ENCODE data around the gene FFAR1. TPM values are rescaled to one million over a fixed set of nuclear protein-coding genes. Genes with fewer than 3 reads are reported as not detected.

The FFAR1 gene
- total and polyA plus RNA-seq, 2 of the 8 experiments (the other 6 are each of a cell fraction or from before 2014, with no cell fraction given), result not detected

- Histone ChIP-seq H2BK5ac (ENCODE audit: low read depth, low read length) (no peak overlapping the region), H3K27me3 (replicated peaks in 1 of 4; ENCODE audit: control insufficient read depth in 3 of 4, extremely low read depth in 1 of 4, insufficient read depth in 3 of 4, low read length in 3 of 4) (peaks cover 0 to 2% (median 0%) of the 10 kb centered on the region in 4 experiments; a peak in 2 of 7 replicates), H3K79me1 (ENCODE audit: low read depth, low read length) (no peaks in the 10 kb centered on the region), H2BK20ac (ENCODE audit: low read length) (no peak overlapping the region), H3K4me3 (ENCODE audit: extremely low read depth in 1 of 4, insufficient read depth in 2 of 4, low read depth in 3 of 4, low read length in 4 of 4) (no peak overlapping the region), H3K27ac (ENCODE audit: low read depth, low read length) (no peak overlapping the region), H4K5ac (ENCODE audit: insufficient read length, low read depth, low read length) (no peak overlapping the region), H3K18ac (ENCODE audit: extremely low read depth, low read length) (no peak overlapping the region; the same call in 1 of the 2 replicates), H2BK12ac (ENCODE audit: low read depth, low read length) (no peak overlapping the region), H2AFZ (ENCODE audit: low read length) (no peak overlapping the region), H4K20me1 (replicated peaks in 1 of 2; ENCODE audit: control insufficient read depth in 1 of 2, insufficient read depth in 2 of 2, low read length in 2 of 2) (no peaks in the 10 kb centered on the region), H2BK15ac (ENCODE audit: low read length) (no peak overlapping the region), H3K23ac (ENCODE audit: insufficient read length) (no peak overlapping the region), H4K91ac (replicated peaks; ENCODE audit: insufficient read length, low read length) (no peak overlapping the region), H2AK5ac (ENCODE audit: low read depth, low read length) (no peak overlapping the region), H3K9ac (replicated peaks in 1 of 4; ENCODE audit: extremely low read depth in 1 of 4, low read depth in 3 of 4, low read length in 3 of 4) (no peak overlapping the region), H3K36me3 (ENCODE audit: control insufficient read depth in 2 of 4, insufficient read depth in 4 of 4, low read length in 3 of 4) (no peaks in the 10 kb centered on the region), H3K23me2 (ENCODE audit: low read depth, low read length) (no peaks in the 10 kb centered on the region), H2BK120ac (replicated peaks; ENCODE audit: low read depth, low read length) (no peak overlapping the region), H3K56ac (replicated peaks; ENCODE audit: insufficient read length, low read depth, low read length) (no peak overlapping the region), H3K4ac (replicated peaks; ENCODE audit: insufficient read length, low read depth, low read length) (no peak overlapping the region), H3K79me2 (ENCODE audit: control insufficient read depth in 1 of 2, insufficient read depth in 2 of 2, low read length in 2 of 2) (no peaks in the 10 kb centered on the region), H3K9me3 (ENCODE audit: insufficient read depth in 2 of 2, low read depth in 1 of 2, low read length in 1 of 2) (peaks cover 0 to 4% of the 10 kb centered on the region in 2 experiments; a peak in 1 of 4 replicates), H3K4me1 (replicated peaks in 1 of 4; ENCODE audit: control insufficient read depth in 3 of 4, insufficient read depth in 4 of 4, low read length in 3 of 4) (no peaks in the 10 kb centered on the region), H4K8ac (ENCODE audit: extremely low read depth, insufficient read depth, low read length) (no peak overlapping the region), H3K14ac (ENCODE audit: insufficient read length) (no peak overlapping the region), H3K4me2 (ENCODE audit: insufficient read depth in 1 of 2, low read depth in 2 of 2, low read length in 2 of 2) (no peak overlapping the region)
- POLR2A ChIA-PET (ENCODE audit: partially characterized antibody), result interaction anchor here (1.1 kb wide), 1 partner anchor 125 kb away, joined by 3 read pairs; no protein-coding TSS in a partner anchor
- FAIRE-seq (no peak), DNase-seq (ENCODE audit: low read depth in 1 of 2, low spot score in 2 of 2) (no peak)
- TF ChIP-seq SRF (IDR thresholded peaks at IDR 0.05; ENCODE audit: low read depth, low read length), result no peak
- no peak for TF ChIP-seq SIX5 (IDR thresholded peaks at IDR 0.05; ENCODE audit: low read depth, low read length)
- no peak for TF ChIP-seq CEBPB (IDR thresholded peaks at IDR 0.05; ENCODE audit: low read depth, low read length)
- 86 to 100% methylated on average over 1 of the region's 1 CpG for WGBS, 2 experiments (ENCODE audit: extremely low coverage in 1 of 2, insufficient coverage in 1 of 2, insufficient read length in 1 of 2, insufficient replicate concordance in 2 of 2, low coverage in 1 of 2, low lambda C conversion rate in 2 of 2, missing lambda C conversion rate in 1 of 2)
- CTCF ChIA-PET (ENCODE audit: partially characterized antibody), result interaction anchor here (1.1 to 3.0 kb wide), 5 partner anchors 15 to 91 kb away, joined by 3 to 16 read pairs (median 6); partner anchors contain the start of gene FFAR3
Observed at GRCh38 chr19:35377656-35378055, 30.0 kb downstream of the FFAR1 start.
